Hepatic stellate cell (primary cell): Measurements from ENCODE around the gene CORO7.
"Not testable (repeated sequence)": the region's sequence is repeated elsewhere in the genome, so short reads cannot be mapped to it uniquely, and the experiment has no call there.

Experiments used
- DNase-seq: peaks from one replicate; pipeline ENCODE4 v3.0.0; 2011; ENCODE audit warnings: low spot score

Gene CORO7

DNA sequence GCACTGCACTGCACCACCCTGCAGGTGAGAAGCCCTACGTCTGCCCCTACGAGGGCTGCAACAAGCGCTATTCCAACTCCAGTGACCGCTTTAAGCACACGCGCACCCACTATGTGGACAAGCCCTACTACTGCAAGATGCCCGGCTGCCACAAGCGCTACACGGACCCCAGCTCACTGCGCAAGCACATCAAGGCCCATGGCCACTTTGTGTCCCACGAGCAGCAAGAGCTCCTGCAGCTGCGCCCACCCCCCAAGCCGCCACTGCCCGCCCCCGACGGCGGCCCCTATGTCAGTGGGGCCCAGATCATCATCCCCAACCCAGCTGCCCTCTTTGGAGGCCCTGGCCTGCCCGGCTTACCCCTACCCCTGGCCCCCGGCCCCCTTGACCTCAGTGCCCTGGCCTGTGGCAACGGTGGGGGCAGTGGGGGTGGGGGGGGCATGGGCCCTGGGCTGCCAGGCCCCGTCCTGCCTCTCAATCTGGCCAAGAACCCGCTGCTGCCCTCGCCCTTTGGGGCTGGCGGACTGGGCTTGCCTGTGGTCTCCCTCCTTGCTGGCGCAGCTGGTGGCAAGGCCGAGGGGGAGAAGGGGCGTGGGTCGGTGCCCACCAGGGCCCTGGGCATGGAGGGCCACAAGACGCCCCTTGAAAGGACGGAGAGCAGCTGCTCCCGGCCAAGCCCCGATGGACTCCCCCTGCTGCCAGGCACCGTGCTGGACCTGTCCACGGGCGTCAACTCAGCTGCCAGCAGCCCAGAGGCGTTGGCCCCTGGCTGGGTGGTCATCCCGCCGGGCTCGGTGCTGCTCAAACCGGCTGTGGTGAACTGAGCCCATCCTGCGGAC, 79.5 kb downstream of the CORO7 start:
- DNase-seq: no peak

DNA sequence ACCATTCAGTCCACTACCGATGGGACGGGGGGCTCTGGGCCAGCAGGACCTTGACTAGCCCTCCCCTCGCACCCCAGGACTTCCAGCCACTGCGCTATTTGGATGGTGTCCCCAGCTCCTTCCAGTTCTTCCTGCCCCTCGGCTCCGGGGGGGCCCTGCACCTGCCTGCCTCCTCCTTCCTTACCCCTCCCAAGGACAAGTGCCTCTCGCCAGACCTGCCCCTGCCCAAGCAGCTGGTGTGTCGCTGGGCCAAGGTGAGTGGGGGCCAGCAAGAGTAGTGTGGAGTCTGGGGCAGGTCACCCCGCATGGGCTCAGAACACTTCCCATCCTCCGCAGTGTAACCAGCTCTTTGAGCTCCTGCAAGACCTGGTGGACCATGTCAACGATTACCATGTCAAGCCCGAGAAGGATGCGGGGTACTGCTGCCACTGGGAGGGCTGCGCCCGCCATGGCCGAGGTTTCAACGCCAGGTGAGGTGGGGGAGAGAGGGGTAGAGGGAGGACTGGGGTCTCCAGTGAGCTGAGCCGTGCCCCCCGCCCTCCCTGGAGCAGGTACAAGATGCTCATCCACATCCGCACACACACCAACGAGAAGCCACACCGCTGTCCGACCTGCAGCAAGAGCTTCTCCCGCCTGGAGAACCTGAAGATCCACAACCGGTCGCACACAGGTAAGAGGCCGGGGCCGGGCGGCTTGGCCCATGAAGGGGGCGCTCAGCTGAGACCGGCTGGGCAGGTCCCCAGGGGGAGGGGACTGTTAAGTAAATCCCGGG, 81.5 kb downstream of the CORO7 start:
- DNase-seq: no peak

DNA sequence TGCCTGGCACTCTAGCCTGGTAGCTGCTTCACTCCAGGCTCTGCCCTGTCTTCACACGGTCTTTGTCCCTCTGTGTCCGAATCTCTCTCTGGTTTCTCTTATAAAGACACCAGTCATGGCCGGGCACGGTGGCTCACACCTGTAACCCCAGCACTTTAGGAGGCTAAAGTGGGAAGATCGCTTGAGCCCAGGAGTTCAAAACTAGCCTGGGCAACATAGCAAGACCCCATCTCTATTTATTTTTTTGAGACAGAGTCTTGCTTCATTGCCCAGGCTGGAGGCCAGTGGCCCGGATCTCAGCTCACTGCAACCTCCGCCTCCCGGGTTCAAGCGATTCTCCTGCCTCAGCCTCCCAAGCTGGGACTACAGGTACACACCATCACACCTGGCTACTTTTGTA, 82.7 kb downstream of the CORO7 start:
- not testable (repeated sequence) for DNase-seq

DNA sequence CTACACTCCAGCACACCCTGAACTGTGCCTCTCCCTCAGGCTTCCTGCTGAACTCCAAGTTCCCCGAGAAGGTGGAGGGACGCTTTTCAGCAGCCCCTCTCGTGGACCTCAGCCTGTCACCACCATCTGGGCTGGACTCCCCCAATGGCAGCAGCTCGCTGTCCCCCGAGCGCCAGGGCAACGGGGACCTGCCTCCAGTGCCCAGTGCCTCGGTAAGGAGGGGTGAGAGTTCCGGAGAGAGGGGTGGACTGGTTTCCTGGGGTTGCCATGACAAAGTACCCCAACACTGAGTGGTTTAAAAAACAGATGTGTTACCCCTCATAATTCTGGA, 83.1 kb downstream of the CORO7 start:
- DNase-seq: no peak

DNA sequence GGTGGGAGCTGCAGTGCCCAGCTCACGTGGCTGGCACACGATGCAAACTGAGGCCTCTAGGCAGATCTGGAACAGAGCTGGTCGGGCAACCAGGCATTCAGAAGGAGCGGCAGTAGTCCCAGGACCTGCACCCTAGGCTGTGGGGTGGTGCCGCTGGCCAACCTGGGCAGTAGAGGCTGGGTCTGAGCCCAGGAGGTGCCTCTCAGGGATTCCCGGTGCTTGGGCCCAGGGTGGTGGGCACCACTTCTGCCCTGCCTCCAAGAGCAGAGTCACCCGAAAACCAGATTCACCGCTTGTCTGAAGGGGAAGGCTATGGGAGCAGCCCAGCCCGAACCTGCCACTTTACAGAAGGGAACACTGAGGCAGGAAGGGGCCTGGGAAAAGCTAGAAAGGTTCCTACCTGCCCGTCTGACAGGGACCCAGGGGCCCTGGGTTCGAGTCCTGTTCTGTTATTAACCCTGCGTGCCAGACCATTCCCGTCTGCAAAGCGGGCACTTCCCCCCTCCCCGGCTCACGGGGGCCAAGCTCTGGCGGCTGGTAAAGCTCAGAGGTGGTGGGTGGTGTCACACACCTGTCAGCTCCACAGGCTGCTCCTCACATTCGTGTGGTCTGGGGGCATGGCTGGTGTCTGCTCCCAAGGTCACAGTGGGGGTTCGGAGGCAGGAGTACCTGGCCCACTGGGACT, 83.6 kb downstream of the CORO7 start:
- DNase-seq: no peak

DNA sequence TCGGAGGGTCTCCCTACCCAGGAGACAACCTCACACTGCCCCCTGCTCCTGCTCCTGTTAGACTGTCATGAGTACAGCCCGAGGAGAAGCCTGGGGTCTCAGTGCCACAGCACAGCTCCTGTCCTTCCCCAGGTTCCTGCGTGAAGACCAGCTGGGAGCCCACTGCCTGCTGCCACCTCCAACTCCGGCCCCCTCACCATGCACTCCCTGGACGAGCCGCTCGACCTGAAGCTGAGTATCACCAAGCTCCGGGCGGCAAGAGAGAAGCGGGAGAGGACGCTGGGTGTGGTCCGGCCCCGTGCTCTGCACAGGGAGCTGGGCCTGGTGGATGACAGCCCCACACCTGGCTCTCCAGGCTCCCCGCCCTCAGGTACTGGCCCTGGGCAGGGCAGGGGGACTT, 84.3 kb downstream of the CORO7 start:
- DNase-seq: no peak

DNA sequence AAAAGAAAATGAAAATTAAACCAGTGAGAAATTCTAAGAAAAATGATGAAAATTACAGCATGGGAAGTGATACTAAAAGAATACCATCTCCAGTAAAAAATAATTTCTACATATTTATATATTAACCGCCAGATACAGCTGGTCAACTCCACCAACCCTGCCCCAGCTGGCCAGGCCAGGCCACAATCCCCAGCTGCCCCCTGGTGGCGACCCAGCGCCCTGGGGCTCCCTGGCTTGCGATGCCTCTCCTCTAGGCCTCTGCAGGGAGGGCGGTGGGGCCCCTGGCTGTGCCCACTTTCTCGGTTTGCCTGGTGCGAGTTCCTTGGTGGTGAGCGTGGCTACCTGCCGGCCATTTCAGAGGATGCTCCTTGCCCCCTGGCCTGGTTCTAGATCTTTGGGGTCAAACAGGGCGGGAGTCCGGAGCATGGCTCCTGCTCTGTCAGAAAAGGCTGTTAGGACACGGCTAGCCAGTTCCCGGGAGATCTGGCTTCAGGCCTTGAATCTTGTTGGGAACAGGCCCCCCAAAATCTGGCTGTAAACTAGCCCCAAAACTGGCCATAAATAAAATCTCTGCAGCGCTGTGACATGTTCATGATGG, 86.0 kb downstream of the CORO7 start:
- peak; percentile 95 for DNase-seq

DNA sequence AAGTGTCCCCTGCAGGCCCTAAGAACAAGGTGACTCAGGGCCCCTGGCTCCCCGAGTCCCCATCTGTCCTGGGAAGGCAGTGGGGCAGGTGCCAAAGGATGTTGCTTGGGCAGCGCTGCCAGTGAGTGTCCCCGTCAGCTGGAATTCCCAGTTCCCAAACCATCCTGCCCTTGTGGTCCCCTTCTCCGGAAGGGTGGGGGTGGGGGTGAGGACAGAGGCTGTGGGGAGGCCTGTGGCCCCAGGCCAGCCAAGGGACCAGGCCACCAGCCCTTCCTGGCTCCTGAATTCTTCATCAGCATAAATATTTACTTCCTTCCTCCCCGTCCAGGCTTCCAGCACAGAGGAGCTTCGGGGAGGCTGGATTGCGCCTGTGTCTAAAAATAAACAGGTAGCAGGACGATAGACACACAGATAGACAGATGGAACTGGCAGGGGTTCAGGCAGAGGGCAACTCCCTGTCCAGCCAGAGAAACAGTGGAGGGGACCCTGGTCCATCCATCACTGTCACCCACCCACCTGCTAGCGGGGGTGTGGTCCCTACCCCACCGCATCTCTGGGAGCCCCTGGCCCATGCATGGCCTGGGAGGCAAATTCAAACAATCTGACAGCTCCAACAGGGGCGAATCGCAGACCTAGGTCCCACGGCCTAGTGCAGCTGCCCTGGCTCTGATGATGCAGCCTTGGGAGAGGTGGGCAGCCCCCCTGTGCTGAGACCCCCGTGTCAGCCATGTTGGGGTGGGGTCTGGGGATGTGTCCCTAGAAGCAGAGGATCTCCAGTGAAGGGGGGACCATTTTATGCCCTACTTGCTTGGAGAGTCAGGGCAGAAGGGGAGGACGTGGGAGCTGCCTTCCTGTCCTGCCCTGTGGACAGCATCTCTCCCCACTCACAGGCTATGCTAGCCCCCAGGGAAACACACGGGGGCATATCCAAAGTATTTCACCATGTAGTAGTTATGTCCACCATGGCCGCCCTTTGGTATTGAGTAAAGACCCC, 87.3 kb downstream of the CORO7 start:
- DNase-seq: peak; percentile 74

DNA sequence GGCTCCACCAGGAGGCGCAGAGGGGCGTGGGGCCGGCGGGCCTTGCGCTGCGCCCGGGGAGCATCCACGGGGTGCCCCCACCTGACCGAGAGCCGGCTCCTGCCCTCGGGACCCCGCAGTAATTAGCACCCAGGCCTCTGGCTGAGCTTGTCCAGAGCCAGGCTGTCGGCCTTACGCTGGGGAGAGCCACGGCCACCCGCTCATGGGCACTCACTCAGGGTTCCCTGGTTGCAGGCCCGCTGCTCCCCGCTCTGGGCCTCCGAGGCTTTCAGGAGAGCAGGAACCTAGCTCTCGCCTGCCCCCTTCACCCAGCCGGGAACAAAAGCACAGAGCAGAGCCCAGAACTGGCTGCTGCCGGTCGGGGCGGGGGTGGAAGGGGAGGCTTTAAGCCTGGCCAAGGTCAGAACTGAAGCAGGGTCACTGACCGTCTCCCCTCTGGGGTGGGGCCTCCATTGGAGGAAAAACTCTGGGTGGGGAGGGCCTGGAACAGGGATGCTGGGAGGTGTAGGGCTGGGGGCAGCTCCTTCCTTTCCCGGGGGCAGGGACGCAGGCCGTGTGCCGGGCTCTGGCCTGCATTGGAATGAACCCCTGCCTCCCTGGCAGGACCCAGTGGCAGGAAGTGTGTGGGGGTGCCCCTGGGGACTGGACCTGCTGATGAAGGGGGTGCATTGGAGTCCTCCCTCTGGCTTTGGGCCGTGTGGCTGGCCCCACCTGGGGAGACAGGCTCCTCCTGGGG, 88.2 kb downstream of the CORO7 start:
- peak; percentile 92 for DNase-seq

DNA sequence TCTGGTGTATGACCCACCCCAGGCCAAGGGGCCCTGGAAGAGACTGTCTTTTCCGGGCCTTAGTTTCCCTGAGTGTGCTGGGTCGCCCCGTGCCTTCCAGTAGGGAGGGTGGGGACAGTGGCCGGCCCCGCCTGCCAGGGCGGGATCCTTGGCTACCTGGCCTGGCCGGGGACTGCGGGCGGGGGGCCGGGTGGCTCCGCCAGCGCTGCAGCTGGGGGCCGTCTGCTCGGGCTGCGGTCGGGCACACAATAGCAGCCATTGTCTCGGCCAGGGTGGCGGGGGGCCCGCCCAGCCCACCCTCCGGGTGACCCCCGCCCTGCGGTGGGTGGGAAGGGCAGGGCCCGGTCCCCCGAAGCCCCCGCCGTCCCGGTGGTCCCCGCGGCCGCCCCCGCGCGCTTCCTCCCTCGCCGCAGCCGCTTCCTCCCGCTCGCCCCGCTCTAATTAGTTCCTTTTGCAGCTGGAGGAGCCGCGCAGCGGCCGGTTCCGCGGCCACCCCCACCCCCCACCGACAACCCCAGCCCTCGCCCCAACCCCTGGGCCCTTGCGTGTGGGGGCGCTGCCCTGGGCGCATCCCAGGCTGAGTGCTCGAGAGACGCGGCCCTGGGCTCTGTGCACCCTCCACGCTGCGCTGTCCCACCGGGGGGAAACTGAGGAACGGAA, 88.9 kb downstream of the CORO7 start:
- no peak for DNase-seq

DNA sequence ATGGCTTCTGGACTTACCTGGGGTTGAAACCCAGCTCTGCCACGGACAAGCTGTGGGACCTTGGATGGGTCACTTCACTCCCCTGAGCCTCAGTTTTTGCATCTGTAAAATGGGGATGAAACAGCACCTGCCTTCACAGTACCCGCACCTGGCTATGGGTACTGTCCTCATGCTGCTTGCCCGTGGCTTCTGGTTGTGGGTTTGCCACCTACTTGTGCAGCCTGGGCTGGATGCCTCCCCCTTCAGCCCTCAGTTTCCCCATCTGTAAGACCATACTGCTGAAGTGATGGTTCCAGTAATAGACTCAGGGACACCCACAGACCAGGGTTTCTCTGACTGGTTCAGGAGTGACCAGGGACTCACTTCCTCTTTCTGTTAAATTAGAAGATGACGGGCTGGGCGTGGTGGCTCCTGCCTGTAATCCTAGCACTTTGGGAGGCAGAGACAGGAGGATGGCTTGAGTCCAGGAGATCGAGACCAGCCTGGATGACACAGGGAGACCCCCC, 91.1 kb downstream of the CORO7 start:
- DNase-seq: no peak

DNA sequence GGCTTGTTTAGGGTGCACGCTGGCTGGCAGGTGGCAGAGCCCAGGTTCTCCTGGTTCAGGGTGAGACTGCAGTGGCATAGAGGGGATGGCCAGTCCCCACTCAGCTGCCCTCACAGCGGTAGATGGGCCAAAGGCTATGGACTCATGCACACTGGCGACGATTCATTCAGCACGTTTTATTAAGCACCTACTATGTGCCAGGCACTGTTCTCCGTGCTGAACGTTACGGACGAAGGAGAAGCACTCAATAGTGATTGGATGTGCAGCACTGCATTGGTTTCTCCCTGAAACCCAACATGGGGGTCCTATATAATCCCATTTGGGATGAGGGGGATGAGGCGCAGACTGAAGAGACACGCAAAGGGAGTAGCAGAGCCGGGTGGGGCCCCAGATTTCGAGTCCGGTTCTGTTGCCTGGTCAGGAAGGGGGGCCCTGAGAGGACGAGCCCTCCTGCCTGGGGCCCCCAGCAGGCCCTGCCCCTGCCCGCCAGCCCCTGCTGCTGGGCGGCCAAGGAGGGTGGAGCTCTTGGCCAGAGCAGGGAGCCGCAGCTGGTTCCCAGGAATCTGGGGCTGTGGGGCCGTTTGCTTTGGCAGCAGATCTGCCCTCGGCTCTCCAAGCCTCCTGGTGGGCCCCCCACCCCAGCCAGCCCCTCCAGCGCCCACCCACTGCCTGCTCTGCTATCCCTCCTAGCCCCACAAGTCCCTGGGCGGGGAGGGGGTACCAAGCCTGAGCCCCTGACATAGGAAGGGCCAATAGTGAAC, 91.7 kb downstream of the CORO7 start:
- no peak for DNase-seq

DNA sequence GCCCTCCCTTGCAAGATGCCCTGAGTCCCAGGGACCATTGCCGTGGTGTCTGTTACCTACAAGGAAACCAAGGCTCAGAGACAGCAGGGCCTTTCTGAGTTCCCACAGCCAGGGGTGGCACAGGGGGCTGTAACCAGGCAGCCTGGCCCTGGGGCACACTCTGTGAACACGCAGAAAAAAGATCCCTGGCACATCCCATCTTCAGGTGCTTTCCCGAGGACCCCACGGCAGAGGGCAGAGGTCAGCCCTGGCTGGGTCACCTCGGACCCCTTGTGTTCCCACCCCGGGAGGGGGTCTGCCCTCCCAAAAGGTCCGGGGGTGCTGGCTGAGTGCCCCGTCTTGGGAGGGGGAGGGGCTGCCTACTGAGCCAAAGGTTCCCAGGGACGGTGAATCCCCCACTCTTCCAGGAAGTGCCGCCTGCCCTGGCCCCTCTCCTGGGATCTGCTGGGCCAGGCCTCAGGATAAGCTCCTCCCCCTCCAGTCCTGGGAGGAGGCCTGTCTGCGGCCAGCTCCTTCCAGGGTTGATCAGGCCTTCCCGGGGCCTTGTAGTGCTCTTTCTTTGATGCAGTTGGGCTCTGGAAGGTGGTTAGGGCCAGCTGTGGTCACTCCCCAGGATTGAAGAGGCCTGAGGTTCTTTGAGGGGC, 92.4 kb downstream of the CORO7 start:
- DNase-seq: peak; percentile 95

DNA sequence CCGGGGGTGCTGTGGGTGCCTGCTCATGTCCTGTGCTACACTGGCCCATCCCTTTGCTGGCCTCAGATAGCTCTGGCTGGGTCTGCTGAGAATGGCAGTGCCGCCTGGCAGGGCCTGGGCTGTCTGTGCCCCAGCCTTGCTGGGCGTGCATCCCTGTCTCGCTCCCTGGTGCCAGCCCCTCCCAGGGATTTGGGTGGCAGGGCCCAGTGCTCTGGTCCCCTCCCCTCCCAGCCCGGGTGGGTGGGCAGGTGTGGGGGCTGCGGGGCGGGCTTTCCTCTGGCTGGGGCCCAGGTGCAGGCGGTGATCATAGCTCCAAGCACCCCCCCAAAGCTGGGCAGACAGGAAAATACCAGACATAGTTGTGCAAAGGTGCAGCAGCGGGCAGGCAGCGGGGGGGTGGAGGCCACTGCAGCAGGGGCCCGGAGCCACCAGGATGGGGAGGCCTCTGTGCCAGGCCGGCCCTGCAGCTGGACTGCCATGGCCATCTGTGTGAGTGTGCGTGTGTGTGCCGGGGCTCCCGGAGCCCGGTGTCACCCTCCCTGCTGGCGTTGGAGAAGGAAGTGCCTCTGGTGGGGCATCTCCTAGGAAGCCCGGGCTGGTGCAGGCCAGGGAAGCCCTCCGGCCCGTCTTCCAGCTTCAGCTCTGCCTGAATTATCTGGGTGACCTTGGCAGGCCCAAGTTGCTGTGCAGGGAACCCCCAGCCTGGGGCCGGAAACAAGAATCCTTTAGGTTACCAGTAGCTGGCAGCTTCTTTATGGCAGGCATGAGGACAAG, 93.1 kb downstream of the CORO7 start:
- DNase-seq: no peak

DNA sequence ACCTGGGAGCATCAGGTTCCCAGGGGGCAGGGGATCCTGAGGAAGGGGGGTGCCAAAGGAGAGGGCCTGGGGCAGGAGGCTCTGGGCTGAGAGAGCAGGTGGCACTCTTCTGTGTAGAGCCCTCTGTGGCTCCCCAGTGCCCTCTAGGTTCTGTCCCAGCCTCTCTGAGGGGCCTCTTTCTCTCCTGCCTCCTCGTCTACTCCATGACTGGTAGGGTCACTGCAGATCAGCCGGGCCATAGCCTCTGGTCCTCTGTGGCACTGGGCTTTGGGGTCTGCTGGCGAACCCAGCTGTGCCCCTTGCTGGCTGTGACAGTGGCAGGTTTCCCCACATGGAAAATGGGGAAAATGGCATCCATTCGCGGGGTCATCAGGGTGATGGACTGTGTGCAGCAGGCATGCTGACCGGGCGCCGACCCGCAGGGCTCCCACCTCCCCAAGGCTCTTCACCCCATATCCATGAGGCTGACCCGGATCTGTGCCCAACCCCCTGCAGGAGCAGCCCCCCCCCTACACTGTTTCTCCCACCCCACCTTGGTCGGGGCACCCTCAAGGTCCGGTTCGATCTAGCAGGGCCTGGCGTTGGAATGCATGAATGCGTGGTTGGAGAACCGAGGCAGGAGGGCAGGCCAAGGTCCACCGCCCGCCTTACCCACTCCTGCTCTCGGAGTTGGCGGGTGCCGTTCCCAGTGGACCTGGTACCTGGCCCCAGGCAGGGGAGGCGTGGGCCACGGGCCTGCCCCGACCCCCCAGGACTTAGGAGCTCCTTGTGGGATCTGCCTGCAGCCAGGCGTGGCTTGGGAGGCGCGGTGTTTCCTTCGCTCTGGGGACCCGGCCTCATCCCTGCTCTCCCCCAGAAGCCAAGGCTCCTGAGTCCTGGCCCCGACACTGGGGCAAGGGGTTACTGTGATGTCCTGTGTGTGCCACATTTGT, 94.0 kb downstream of the CORO7 start:
- no peak for DNase-seq

DNA sequence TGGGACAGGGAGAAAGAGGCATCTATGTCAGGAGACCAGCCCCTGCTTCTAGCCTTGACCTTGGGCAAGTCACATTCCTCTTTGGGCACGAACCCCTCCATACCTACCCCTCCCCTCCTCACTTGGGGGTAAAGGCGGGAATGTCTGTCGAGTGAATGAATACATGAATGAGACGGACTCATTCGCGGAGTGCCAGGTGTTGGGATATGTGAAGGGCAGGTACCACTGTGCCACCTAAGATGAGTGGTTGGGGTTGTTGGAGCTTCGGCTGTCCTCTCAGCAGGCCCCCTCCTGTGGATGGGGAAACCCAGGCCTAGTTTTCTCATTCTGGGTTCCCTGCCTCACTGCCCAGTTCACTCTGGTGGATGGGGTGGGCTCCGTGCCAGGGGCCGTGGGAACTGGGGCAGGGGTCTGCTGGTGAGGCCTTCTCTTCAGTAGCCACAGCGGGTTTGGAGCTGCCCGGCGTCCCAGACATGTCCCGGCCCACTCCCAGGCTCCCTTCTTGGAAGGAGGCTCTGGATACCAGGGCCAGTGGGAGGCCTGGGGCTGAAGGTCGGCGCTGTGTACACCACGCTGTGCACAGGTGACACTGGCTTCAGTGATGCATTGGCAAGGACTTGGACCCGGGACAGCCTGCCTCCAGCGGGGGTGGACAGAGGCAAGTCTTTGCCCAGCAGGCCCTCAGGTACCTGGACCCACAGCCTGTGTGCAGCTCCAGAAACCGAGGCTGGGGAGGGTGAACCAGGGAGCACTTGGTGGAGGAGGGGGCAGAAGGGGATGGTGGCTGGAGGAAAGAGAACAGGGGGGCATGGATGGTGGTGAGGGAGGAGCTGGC, 94.9 kb downstream of the CORO7 start:
- no peak for DNase-seq
